Measurements from ENCODE around the gene ROR2. TPM values are rescaled to one million over a fixed set of nuclear protein-coding genes. Genes with fewer than 3 reads are reported as not detected.

ROR2 gene
- total and polyA plus RNA-seq, 2 of the 8 experiments (the other 6 are each of a cell fraction or from before 2014, with no cell fraction given): 2.7 to 4.3 TPM

DNA sequence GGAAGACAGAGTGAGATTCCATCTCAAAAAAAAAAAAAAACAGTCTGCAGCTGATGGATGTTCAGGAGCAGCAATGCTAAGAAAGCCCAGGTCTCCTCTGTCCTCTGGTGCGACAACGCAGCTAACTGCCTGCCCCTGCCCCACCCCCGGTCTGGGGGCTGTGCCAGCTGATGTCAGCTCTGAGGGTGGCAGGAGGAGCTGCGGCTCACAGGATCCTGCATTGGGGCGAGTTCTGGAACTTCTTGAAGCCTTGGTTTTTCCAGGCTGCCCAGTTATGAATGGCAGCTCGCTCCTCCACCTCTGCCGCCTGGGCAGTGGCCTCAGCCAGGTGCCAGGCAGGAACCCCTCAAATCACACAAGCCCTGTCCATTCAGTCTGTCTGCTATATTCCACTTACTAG, 113.5 kb downstream of the ROR2 start:
- H3K14ac ChIP-seq (ENCODE audit: insufficient read length): no peak overlapping the region
- H2BK120ac ChIP-seq (replicated peaks; ENCODE audit: low read depth, low read length): no peak overlapping the region
- peaks cover 6% of the 10 kb centered on the region; the same call in 1 of the 2 replicates for H3K23me2 ChIP-seq (ENCODE audit: low read depth, low read length)
- no peak overlapping the region for H2BK12ac ChIP-seq (ENCODE audit: low read depth, low read length)
- no peak overlapping the region for H3K56ac ChIP-seq (replicated peaks; ENCODE audit: insufficient read length, low read depth, low read length)
- no peak overlapping the region for H3K4me3 ChIP-seq (ENCODE audit: extremely low read depth in 1 of 4, insufficient read depth in 2 of 4, low read depth in 3 of 4, low read length in 4 of 4)
- no peak overlapping the region for H3K27ac ChIP-seq (ENCODE audit: low read depth, low read length)
- no peaks in the 10 kb centered on the region for H3K36me3 ChIP-seq (ENCODE audit: control insufficient read depth in 2 of 4, insufficient read depth in 4 of 4, low read length in 3 of 4)
- H3K4me2 ChIP-seq (ENCODE audit: insufficient read depth in 1 of 2, low read depth in 2 of 2, low read length in 2 of 2): no peak overlapping the region
- H3K18ac ChIP-seq (ENCODE audit: extremely low read depth, low read length): no peak overlapping the region
- FAIRE-seq (no peak), DNase-seq (ENCODE audit: low read depth in 1 of 2, low spot score in 2 of 2) (no peak)
- no peak overlapping the region for H3K23ac ChIP-seq (ENCODE audit: insufficient read length)
- no peak overlapping the region for H2AK5ac ChIP-seq (ENCODE audit: low read depth, low read length)
- ChIA-PET POLR2A (ENCODE audit: partially characterized antibody) (no interaction called here), CTCF (ENCODE audit: partially characterized antibody) (interaction anchor here (1.2 to 1.7 kb wide), 2 partner anchors 11 to 22 kb away, joined by 3 to 5 read pairs; no protein-coding TSS in a partner anchor)
- H2AFZ ChIP-seq (ENCODE audit: low read length): no peak overlapping the region
- no peak overlapping the region for H3K9ac ChIP-seq (replicated peaks in 1 of 4; ENCODE audit: extremely low read depth in 1 of 4, low read depth in 3 of 4, low read length in 3 of 4)
- H2BK5ac ChIP-seq (ENCODE audit: low read depth, low read length): no peak overlapping the region
- H3K9me3 ChIP-seq (ENCODE audit: insufficient read depth in 2 of 2, low read depth in 1 of 2, low read length in 1 of 2): no peaks in the 10 kb centered on the region
- H3K4ac ChIP-seq (replicated peaks; ENCODE audit: insufficient read length, low read depth, low read length): no peak overlapping the region
- H3K27me3 ChIP-seq (replicated peaks in 1 of 4; ENCODE audit: control insufficient read depth in 3 of 4, extremely low read depth in 1 of 4, insufficient read depth in 3 of 4, low read length in 3 of 4): no peaks in the 10 kb centered on the region
- peaks cover 5% of the 10 kb centered on the region; the same call in 1 of the 2 replicates for H3K79me1 ChIP-seq (ENCODE audit: low read depth, low read length)
- TF ChIP-seq SIN3A (conservative IDR thresholded peaks at IDR 0.05 in 1 of 2, IDR thresholded peaks at IDR 0.05 in 1 of 2; ENCODE audit: low read depth in 1 of 2, low read length in 2 of 2) (no peak), MAFK (IDR thresholded peaks at IDR 0.05; ENCODE audit: low read depth, low read length) (no peak)
- H4K5ac ChIP-seq (ENCODE audit: insufficient read length, low read depth, low read length): no peak overlapping the region
- 82% methylated on average over 7 of the region's 7 CpGs; no CpG with 5 or more reads in 1 of the 2 experiments for WGBS, 2 experiments (ENCODE audit: extremely low coverage in 1 of 2, insufficient coverage in 1 of 2, insufficient read length in 1 of 2, insufficient replicate concordance in 2 of 2, low coverage in 1 of 2, low lambda C conversion rate in 2 of 2, missing lambda C conversion rate in 1 of 2)
- H2BK20ac ChIP-seq (ENCODE audit: low read length): no peak overlapping the region
- no peak overlapping the region for H2BK15ac ChIP-seq (ENCODE audit: low read length)
- no peak overlapping the region; the same call in 1 of the 2 replicates for H4K8ac ChIP-seq (ENCODE audit: extremely low read depth, insufficient read depth, low read length)
- no peak overlapping the region for H4K91ac ChIP-seq (replicated peaks; ENCODE audit: insufficient read length, low read length)
- H3K79me2 ChIP-seq (ENCODE audit: control insufficient read depth in 1 of 2, insufficient read depth in 2 of 2, low read length in 2 of 2): no peaks in the 10 kb centered on the region
- peaks cover 0 to 10% (median under 1%) of the 10 kb centered on the region in 4 experiments; a peak in 4 of 7 replicates for H3K4me1 ChIP-seq (replicated peaks in 1 of 4; ENCODE audit: control insufficient read depth in 3 of 4, insufficient read depth in 4 of 4, low read length in 3 of 4)
- peaks cover 0 to 5% of the 10 kb centered on the region in 2 experiments for H4K20me1 ChIP-seq (replicated peaks in 1 of 2; ENCODE audit: control insufficient read depth in 1 of 2, insufficient read depth in 2 of 2, low read length in 2 of 2)

All from H1 (cell line).